Coronary artery (tissue), 2 donors: ENCODE results near the gene LINGO1.

Experiments used
- DNase-seq: peaks from one replicate; pipeline ENCODE4 v3.0.0-alpha.2; 2017; ENCODE audit warnings: low spot score
- H3K27ac ChIP-seq, 2 donors: fragments of 200-600 bp; sonication (generic); one replicate each; pipeline ENCODE4 v1.5.1; 2016 to 2019
- H3K4me3 ChIP-seq: fragments of 200-600 bp; sonication (generic); 2 replicates; pipeline ENCODE4 v1.5.1; 2016; ENCODE audit warnings: mild to moderate bottlenecking, moderate library complexity
- CTCF ChIP-seq: fragments of 200-600 bp; sonication (generic); IDR thresholded peaks from one replicate; pipeline ENCODE4 v1.5.1; 2019; ENCODE audit warnings: antibody characterized with exemption

The LINGO1 gene

GRCh38 chr15:77672135-77672534 is 39.4 kb upstream of the LINGO1 start:
- Histone ChIP-seq H3K4me3 (no peak overlapping the region), H3K27ac (no peak overlapping the region)
- DNase-seq: no peak
- TF ChIP-seq CTCF: no peak

- no peak overlapping the region for H3K27ac ChIP-seq
- no peak for TF ChIP-seq CTCF
- no peak for DNase-seq
- no peak overlapping the region for H3K4me3 ChIP-seq
Observed at GRCh38 chr15:77671362-77672056, 38.8 kb upstream of the LINGO1 start.

- no peak for TF ChIP-seq CTCF
- DNase-seq: no peak
- Histone ChIP-seq H3K4me3 (no peak overlapping the region), H3K27ac (no peak overlapping the region)
Observed at GRCh38 chr15:77670558-77671361, 38.0 kb upstream of the LINGO1 start.

GRCh38 chr15:77669896-77670295 is 37.2 kb upstream of the LINGO1 start:
- Histone ChIP-seq H3K4me3 (no peak overlapping the region), H3K27ac (no peak overlapping the region)
- no peak for DNase-seq
- TF ChIP-seq CTCF: no peak

- no peak for DNase-seq
- Histone ChIP-seq H3K27ac (no peak overlapping the region), H3K4me3 (no peak overlapping the region)
- no peak for TF ChIP-seq CTCF
Observed at GRCh38 chr15:77667338-77668234, 34.9 kb upstream of the LINGO1 start.

GRCh38 chr15:77666296-77666660 is 33.6 kb upstream of the LINGO1 start:
- DNase-seq: no peak
- TF ChIP-seq CTCF: no peak
- Histone ChIP-seq H3K4me3 (no peak overlapping the region), H3K27ac (no peak overlapping the region)
